Skeletal muscle tissue (tissue), 4 donors: ENCODE results near the gene MLIP. TPM values are rescaled to one million over a fixed set of nuclear protein-coding genes. Genes with fewer than 3 reads are reported as not detected.

Source experiments
- H3K27ac ChIP-seq: one replicate; pipeline ENCODE4 v1.7.0; 2013; ENCODE audit warnings: mild to moderate bottlenecking, low read depth, low read length, inconsistent platforms
- H3K27me3 ChIP-seq, 3 donors: one replicate each; pipeline ENCODE4 v1.7.0; 2013; ENCODE audit warnings: low read length in 3 of 3; ENCODE audit not compliant: control insufficient read depth in 3 of 3, insufficient read depth in 3 of 3
- H3K36me3 ChIP-seq, 3 donors: one replicate each; pipeline ENCODE4 v1.7.0; 2013; ENCODE audit warnings: low read length in 3 of 3; ENCODE audit not compliant: control insufficient read depth in 3 of 3, insufficient read depth in 3 of 3
- H3K4me1 ChIP-seq, 3 donors: one replicate each; pipeline ENCODE4 v1.7.0; 2013; ENCODE audit warnings: low read length in 3 of 3, mild to moderate bottlenecking in 3 of 3; ENCODE audit not compliant: control insufficient read depth in 3 of 3, insufficient read depth in 3 of 3
- H3K4me3 ChIP-seq, 3 donors: one replicate each; pipeline ENCODE4 v1.7.0; 2013; ENCODE audit warnings: low read length in 3 of 3
- H3K9ac ChIP-seq, 3 donors: one replicate each; pipeline ENCODE4 v1.7.0; 2013; ENCODE audit warnings: low read length in 3 of 3, mild to moderate bottlenecking in 3 of 3, moderate library complexity in 2 of 3, low read depth in 1 of 3
- H3K9me3 ChIP-seq, 3 donors: one replicate each; pipeline ENCODE4 v1.7.0; 2013; ENCODE audit warnings: low read length in 3 of 3; ENCODE audit not compliant: control insufficient read depth in 3 of 3
- total RNA-seq: library from RNA; depleted of rRNA; stranded (reverse); fragments of >200 nt; gene quantifications from one replicate; pipeline ENCODE4 v1.2.3, GENCODE V29; 2014
- donor health status: Osteomylitis.

The MLIP gene
- total RNA-seq, 1 donor from 2014 or later, result 27.7 TPM

DNA sequence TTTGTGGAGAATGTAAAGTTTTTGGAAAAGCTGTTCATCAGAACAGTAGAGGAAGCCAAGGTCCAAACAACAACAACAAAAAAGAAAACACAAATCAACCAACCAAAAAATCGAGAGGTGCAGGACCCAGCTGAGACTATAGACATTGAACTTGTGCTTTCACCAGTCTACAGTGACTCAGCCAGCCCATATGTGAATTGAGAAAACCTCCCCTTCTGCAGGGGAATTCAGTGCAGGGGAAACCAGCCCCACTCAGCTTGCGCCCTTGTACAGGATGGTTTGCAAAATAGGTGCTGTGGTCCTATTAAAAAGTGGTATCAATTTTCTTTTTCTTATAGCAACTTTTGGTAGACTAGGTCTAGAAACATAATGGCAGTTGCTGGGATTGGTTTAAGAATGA is 21.3 kb downstream of the MLIP start:
- no peak overlapping the region for H3K27ac ChIP-seq

DNA sequence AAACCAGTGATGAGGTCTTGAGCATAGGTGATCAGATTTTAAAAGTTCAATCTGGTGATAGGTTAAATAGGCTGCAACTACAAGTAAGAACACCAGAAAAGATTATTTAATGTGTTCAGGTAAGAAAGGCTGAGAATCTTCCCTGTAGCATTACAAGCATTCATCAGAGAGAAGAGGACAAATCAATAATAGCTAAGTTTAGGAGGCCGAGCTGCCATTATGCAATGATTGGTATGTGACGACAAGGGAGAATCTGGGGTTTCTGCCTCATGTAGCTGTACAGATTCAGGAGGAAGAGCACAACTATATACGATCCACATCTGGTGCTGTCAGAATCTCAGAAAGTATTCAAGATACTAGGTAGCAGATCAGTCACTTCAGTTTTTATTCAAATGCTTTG is 21.9 kb downstream of the MLIP start:
- Histone ChIP-seq H3K4me3 (no peak overlapping the region), H3K9ac (no peak overlapping the region), H3K27ac (no peak overlapping the region), H3K4me1 (peaks cover 5 to 39% (median 18%) of the 10 kb centered on the region in 3 donors), H3K9me3 (no peaks in the 10 kb centered on the region), H3K27me3 (no peaks in the 10 kb centered on the region), H3K36me3 (peaks cover 7 to 17% (median 13%) of the 10 kb centered on the region in 3 donors)

More for the DNA sequence above, 21.3 kb downstream of the MLIP start:
- Histone ChIP-seq H3K4me3 (no peak overlapping the region), H3K4me1 (peaks cover 5 to 39% (median 16%) of the 10 kb centered on the region in 3 donors), H3K9ac (no peak overlapping the region), H3K27me3 (no peaks in the 10 kb centered on the region), H3K9me3 (no peaks in the 10 kb centered on the region), H3K36me3 (peaks cover 1 to 11% (median 9%) of the 10 kb centered on the region in 3 donors)

DNA sequence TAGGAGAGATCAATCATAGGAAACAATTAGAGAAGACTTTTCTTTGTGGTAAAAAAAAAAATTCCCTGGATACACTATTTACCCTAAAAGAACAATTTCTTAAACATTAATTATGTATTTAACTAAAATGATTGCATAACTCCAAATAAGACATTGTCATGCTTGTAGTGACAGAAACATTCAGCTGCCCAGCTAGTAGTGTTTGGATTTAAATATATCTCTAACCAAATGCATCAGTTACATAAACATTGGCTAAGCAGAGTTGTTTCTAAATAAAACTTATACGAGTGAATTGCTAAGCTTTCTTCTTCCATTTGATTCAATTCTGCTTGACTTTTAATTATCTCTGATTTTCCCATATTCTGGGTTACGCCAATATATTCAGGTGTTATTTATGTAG is 23.7 kb downstream of the MLIP start:
- peaks cover 5 to 30% (median 12%) of the 10 kb centered on the region in 3 donors for H3K4me1 ChIP-seq
- H3K27ac ChIP-seq, result peak overlapping the region; percentile 45
- H3K36me3 ChIP-seq, result peaks cover 13 to 18% (median 13%) of the 10 kb centered on the region in 3 donors
- no peak overlapping the region for H3K9ac ChIP-seq
- H3K9me3 ChIP-seq, result no peaks in the 10 kb centered on the region
- H3K27me3 ChIP-seq, result no peaks in the 10 kb centered on the region
- no peak overlapping the region for H3K4me3 ChIP-seq

DNA sequence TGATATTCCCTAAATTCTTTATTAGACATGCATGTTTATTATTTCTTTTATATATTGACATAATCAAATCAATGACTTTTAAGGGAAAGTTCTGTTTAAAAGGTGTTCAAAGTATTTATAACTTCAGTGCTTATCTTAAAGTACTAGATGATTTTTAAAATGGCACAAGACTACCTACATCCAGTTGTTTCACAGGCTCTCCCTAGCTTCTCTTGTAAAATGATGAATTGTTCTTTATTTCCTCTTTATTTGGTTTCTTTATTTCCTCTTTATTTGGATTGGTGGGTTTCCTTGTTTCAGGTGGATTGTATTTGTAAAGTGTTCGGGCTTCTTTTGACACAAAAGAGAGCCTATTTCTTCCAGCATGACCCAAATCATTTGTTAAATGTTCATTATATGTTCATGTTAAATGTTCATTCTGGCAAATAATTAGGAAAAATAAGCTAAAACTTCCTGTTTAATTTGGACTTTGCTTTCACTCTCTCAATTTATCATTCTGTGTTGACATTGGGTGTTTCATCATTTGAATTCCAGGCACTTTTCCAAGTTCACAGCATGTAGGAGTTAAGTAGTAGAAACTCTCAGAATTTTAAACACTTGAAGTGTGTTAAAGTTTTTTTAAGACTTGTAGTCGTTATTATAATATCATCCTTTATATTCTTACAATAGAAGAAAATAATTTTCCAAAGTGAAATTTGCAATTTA is 24.6 kb downstream of the MLIP start:
- Histone ChIP-seq H3K9ac (no peak overlapping the region), H3K4me1 (peaks cover 5 to 26% (median 7%) of the 10 kb centered on the region in 3 donors), H3K27me3 (no peaks in the 10 kb centered on the region), H3K36me3 (peaks cover 13 to 18% (median 13%) of the 10 kb centered on the region in 3 donors), H3K4me3 (no peak overlapping the region), H3K27ac (no peak overlapping the region), H3K9me3 (no peaks in the 10 kb centered on the region)

DNA sequence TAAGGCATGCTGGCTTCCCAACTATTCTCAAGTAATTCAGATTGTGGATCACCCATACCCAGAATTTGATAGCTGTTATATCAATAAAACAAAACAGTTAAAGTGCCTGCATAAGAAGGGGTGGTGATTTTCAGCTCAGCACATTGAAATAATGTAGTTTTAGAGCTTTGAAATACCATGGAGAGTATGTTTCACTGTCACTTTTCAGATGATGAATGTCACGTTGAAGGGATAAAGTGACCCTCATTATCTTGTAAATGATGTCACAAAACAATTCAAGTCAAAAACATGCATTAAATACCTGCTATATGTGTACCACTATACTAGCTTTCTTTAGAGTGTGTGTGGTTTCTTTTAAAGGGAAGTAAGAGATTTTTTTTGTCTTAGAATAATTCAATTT is 27.6 kb downstream of the MLIP start:
- Histone ChIP-seq H3K9me3 (no peaks in the 10 kb centered on the region), H3K4me3 (no peak overlapping the region), H3K27me3 (no peaks in the 10 kb centered on the region), H3K4me1 (peaks cover 3 to 9% (median 4%) of the 10 kb centered on the region in 3 donors), H3K27ac (no peak overlapping the region), H3K9ac (no peak overlapping the region), H3K36me3 (peaks cover 13 to 18% (median 13%) of the 10 kb centered on the region in 3 donors)

DNA sequence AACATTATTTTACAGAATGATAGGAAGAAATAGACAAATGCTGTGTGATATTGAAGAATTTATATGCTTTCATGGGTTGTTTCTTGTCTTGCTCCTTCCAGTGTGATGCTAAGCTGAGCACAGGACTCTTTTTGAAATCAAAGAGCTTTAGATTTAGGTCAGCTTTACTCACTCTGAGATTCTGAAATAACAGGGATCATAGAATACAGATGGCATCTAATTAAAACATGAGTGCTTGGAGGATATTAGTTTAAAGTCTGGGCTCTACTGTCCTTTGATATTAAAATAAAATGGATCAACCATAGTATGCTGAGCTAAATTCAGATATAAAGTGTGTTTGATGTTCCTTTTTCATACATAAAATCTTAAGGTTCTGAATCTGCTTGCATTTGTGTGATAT is 29.6 kb downstream of the MLIP start:
- H3K4me1 ChIP-seq, result peaks cover 0 to 15% (median 6%) of the 10 kb centered on the region in 3 donors
- H3K36me3 ChIP-seq, result peaks cover 13 to 18% (median 13%) of the 10 kb centered on the region in 3 donors
- H3K9ac ChIP-seq, result no peak overlapping the region
- no peaks in the 10 kb centered on the region for H3K27me3 ChIP-seq
- no peak overlapping the region for H3K27ac ChIP-seq
- no peak overlapping the region for H3K4me3 ChIP-seq
- H3K9me3 ChIP-seq, result no peaks in the 10 kb centered on the region

DNA sequence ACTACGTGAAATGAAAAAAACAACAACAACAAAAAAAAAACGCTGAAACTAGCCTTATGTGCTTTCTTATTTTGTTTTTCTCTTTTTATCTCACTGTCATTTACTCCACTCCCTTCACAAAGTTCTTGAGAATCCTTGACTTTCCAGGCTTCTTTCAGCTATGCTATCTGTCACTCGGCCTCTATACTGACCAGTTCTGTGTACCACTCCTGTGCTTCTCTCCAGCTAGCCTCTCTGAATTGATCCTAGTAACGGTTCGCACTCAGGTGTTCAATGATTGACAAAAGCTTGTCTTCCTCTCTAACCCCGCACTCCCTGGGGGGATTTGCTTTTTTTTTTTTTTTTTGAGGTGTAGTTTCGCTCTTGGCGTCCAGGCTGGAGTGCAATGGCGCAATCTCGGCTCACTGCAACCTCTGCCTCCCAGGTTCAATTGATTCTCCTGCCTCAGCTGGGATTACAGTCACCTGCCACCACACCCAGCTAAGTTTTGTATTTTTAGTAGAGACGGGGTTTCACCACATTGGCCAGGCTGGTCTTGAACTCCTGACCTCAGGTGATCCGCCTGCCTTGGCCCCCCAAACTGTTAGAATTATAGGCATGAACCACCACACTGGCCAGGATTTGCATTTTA is 31.8 kb downstream of the MLIP start:
- Histone ChIP-seq H3K27me3 (no peaks in the 10 kb centered on the region), H3K9me3 (no peaks in the 10 kb centered on the region), H3K36me3 (peaks cover under 1 to 7% (median 4%) of the 10 kb centered on the region in 3 donors), H3K4me3 (no peak overlapping the region), H3K9ac (no peak overlapping the region), H3K27ac (no peak overlapping the region), H3K4me1 (peaks cover 0 to 12% (median 5%) of the 10 kb centered on the region in 3 donors)

DNA sequence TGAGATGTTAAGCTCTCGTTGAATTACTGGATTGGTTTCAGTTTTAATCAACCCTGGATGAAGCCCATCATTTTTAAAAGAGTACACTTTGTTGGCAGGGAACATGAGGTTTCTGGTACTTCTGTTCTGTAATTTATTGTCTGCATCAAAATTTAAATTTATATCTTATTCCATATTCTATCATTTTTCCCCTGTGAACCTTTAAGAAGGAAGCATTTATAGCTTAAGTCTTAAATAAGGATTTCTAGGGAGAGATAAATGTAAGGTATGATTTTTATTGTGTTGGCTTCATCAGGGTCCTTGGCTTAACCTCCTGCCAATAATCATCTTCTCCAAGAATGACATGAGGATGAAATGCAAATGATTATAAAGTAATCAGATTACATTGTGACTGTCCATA is 40.6 kb downstream of the MLIP start:
- Histone ChIP-seq H3K9ac (no peak overlapping the region), H3K27ac (no peak overlapping the region), H3K36me3 (peaks cover 0 to 2% (median 0%) of the 10 kb centered on the region in 3 donors)

DNA sequence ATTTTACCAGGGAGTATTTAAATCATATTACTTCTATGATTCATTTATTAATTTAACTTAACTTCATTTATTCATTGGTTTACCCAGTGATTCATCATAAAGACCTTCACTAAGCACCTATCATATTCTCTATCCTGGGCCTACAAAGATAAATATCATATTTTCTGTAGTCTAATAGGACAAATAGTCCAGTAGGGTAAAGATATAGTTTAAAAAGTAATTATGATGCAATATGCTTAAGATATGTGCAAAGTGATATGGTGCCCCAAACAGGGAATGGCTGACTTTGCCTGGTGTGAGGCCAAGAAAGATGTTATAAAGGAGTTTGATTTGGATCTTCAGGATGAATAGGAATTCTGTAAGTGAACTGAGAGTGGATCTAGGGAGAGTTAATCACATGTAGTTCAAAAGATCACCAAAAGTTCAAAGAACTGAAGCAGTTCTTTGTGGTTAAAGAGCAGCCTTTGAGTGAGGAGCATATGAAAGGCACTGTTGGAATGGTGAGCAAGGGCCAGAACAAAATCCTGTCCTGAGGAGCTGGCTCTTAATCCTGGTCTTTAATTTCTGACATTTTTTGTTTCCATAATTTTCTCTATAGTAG is 45.5 kb downstream of the MLIP start:
- Histone ChIP-seq H3K9ac (no peak overlapping the region), H3K4me3 (no peak overlapping the region), H3K27me3 (no peaks in the 10 kb centered on the region), H3K27ac (no peak overlapping the region), H3K36me3 (no peaks in the 10 kb centered on the region), H3K4me1 (peaks cover 0 to 2% (median 0%) of the 10 kb centered on the region in 3 donors), H3K9me3 (no peaks in the 10 kb centered on the region)

More for the DNA sequence above, 40.6 kb downstream of the MLIP start:
- Histone ChIP-seq H3K4me1 (peaks cover 0 to 2% (median 0%) of the 10 kb centered on the region in 3 donors), H3K4me3 (no peak overlapping the region), H3K27me3 (no peaks in the 10 kb centered on the region), H3K9me3 (no peaks in the 10 kb centered on the region)

DNA sequence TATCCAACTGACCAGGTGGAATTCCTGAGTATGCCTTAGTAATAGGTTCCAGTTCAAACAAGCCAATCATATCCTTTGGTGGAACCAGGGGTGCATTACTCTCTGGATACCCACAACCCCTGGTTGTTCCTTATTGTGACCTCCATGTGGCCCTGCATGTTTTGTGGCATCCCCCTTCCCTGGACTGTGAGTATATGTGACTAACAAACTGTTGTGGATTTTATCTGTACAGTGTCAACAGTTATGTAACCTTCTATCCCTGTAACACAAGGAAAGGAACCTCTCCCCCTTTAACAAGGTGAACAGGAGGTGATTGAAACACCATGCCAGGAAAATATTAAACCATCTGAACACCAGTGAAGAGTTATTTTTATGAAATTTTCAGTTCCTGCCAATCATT is 46.2 kb downstream of the MLIP start:
- H3K27me3 ChIP-seq, result no peaks in the 10 kb centered on the region
- no peak overlapping the region for H3K27ac ChIP-seq
- H3K36me3 ChIP-seq, result peaks cover 0 to 4% (median 0%) of the 10 kb centered on the region in 3 donors

More for the DNA sequence above, 46.2 kb downstream of the MLIP start:
- H3K4me1 ChIP-seq, result peaks cover 0 to 2% (median 0%) of the 10 kb centered on the region in 3 donors
- H3K4me3 ChIP-seq, result no peak overlapping the region
- H3K9me3 ChIP-seq, result no peaks in the 10 kb centered on the region
- H3K9ac ChIP-seq, result no peak overlapping the region
